Measurements from ENCODE around the gene SHD. TPM values are rescaled to one million over a fixed set of nuclear protein-coding genes. Genes with fewer than 3 reads are reported as not detected.
"Not testable (repeated sequence)": the region's sequence is repeated elsewhere in the genome, so short reads cannot be mapped to it uniquely, and the experiment has no call there.

Gene SHD
- total RNA-seq, 1 donor from 2014 or later, result 4.8 TPM

- no peak for DNase-seq (ENCODE audit: low spot score in 2 of 2, unreplicated experiment in 2 of 2)
- peaks cover 4% of the 10 kb centered on the region for H3K36me3 Mint-ChIP-seq
- no peak for TF ChIP-seq CTCF (IDR thresholded peaks at IDR 0.05; ENCODE audit: unreplicated experiment)
- H3K27me3 Mint-ChIP-seq (ENCODE audit: low read depth), result peaks cover 4% of the 10 kb centered on the region
- H3K4me3 Mint-ChIP-seq, result no peak overlapping the region
- H3K4me1 Mint-ChIP-seq, result peaks cover 3% of the 10 kb centered on the region
- no peaks in the 10 kb centered on the region for H3K9me3 Mint-ChIP-seq
- H3K27ac Mint-ChIP-seq, result no peak overlapping the region
These were observed 6.2 kb upstream of the SHD start for GRCh38 chr19:4272894-4273293.

- not testable (repeated sequence) for H3K4me1 Mint-ChIP-seq; H3K9me3 Mint-ChIP-seq; H3K36me3 Mint-ChIP-seq; H3K4me3 Mint-ChIP-seq; H3K27ac Mint-ChIP-seq; DNase-seq (ENCODE audit: low spot score in 2 of 2, unreplicated experiment in 2 of 2)
- peaks cover 13% of the 10 kb centered on the region for H3K27me3 Mint-ChIP-seq (ENCODE audit: low read depth)
These were observed 4.8 kb upstream of the SHD start for GRCh38 chr19:4274321-4274686.

- Mint-ChIP-seq H3K4me3 (peak overlapping the region; percentile 42), H3K36me3 (no peaks in the 10 kb centered on the region), H3K27me3 (ENCODE audit: low read depth) (peaks cover 36% of the 10 kb centered on the region), H3K9me3 (no peaks in the 10 kb centered on the region), H3K27ac (peak overlapping the region; percentile 59), H3K4me1 (peaks cover 11% of the 10 kb centered on the region)
- no peak for TF ChIP-seq CTCF (IDR thresholded peaks at IDR 0.05; ENCODE audit: unreplicated experiment)
- DNase-seq (ENCODE audit: low spot score in 2 of 2, unreplicated experiment in 2 of 2), result no peak
These were observed 1.8 kb upstream of the SHD start for GRCh38 chr19:4277191-4277696.

GRCh38 chr19:4278010-4278409, 1.1 kb upstream of the SHD start:
- peaks cover 11% of the 10 kb centered on the region for H3K4me1 Mint-ChIP-seq
- peak overlapping the region; percentile 72 for H3K4me3 Mint-ChIP-seq
- no peaks in the 10 kb centered on the region for H3K36me3 Mint-ChIP-seq
- H3K27me3 Mint-ChIP-seq (ENCODE audit: low read depth), result peaks cover 40% of the 10 kb centered on the region
- TF ChIP-seq CTCF (IDR thresholded peaks at IDR 0.05; ENCODE audit: unreplicated experiment), result no peak
- no peak for DNase-seq (ENCODE audit: low spot score in 2 of 2, unreplicated experiment in 2 of 2)
- no peak overlapping the region for H3K27ac Mint-ChIP-seq
- H3K9me3 Mint-ChIP-seq, result no peaks in the 10 kb centered on the region

- peak overlapping the region; percentile 51 for H3K4me3 Mint-ChIP-seq
- no peak for DNase-seq (ENCODE audit: low spot score in 2 of 2, unreplicated experiment in 2 of 2)
- no peak overlapping the region for H3K27ac Mint-ChIP-seq
- TF ChIP-seq CTCF (IDR thresholded peaks at IDR 0.05; ENCODE audit: unreplicated experiment), result no peak
- H3K36me3 Mint-ChIP-seq, result no peaks in the 10 kb centered on the region
- H3K27me3 Mint-ChIP-seq (ENCODE audit: low read depth), result peaks cover 42% of the 10 kb centered on the region
- no peaks in the 10 kb centered on the region for H3K9me3 Mint-ChIP-seq
- peaks cover 11% of the 10 kb centered on the region for H3K4me1 Mint-ChIP-seq
These were observed 132 bp downstream of the SHD start for GRCh38 chr19:4279267-4279529.

GRCh38 chr19:4279530-4280422, 710 bp downstream of the SHD start:
- Mint-ChIP-seq H3K4me3 (peak overlapping the region; percentile 73), H3K27me3 (ENCODE audit: low read depth) (peaks cover 46% of the 10 kb centered on the region), H3K4me1 (peaks cover 11% of the 10 kb centered on the region), H3K36me3 (no peaks in the 10 kb centered on the region), H3K9me3 (no peaks in the 10 kb centered on the region), H3K27ac (peak overlapping the region; percentile 30)
- DNase-seq (ENCODE audit: low spot score in 2 of 2, unreplicated experiment in 2 of 2), result no peak
- no peak for TF ChIP-seq CTCF (IDR thresholded peaks at IDR 0.05; ENCODE audit: unreplicated experiment)

Data from mesothelial cell of epicardium (in vitro differentiated cells).